CD4-positive, alpha-beta T cell treated with Interleukin-17A for 4 hours (primary cell): ENCODE results near the gene NCBP1.

Source experiments
- DNase-seq: peaks from one replicate; pipeline ENCODE4 v3.0.0-alpha.2; 2020; ENCODE audit warnings: mixed read lengths

NCBP1 gene

DNA sequence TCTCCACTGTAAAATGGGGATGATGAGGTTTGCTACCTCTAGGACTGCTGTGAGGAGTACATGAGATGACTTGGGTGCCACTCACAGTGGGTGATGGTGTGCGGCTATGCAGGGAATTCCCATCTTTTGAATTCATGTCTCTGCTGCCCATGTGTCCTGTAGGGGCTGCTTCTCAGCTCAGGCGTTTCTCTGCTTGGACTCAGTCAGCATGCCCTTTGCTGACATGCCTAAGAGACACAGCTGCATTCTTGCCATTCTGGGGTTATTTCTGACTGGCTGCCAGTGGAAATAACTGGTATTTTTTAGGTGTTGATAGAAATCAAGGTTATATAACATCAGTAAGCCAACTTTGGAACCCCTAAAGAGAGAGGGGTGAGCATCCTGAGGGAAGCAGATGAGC, 87.8 kb downstream of the NCBP1 start:
- no peak for DNase-seq

DNA sequence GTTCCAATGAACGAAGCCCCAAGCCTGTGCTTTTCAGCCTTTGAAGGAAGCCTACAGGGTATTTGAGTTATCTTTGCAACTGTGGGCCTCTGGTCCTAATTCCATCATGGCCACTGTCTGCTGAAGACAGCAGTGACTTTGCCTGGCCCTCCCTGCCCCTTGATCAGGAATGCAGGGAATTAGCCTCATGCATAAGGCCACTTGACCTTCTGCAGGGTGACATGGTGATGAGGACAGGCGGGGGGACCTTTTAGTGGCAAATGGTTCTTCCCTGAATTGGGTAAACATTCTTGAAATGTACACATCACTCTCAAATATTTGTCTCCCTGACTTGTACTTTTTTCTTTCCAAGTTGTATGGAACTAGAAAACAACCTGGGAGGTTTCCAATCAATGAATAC, 88.7 kb downstream of the NCBP1 start:
- no peak for DNase-seq
